ENCODE data around the gene GANC. TPM values are rescaled to one million over a fixed set of nuclear protein-coding genes. Genes with fewer than 3 reads are reported as not detected.

Gene GANC
- total RNA-seq, 1 experiment from 2014 or later: 31.1 TPM

DNA sequence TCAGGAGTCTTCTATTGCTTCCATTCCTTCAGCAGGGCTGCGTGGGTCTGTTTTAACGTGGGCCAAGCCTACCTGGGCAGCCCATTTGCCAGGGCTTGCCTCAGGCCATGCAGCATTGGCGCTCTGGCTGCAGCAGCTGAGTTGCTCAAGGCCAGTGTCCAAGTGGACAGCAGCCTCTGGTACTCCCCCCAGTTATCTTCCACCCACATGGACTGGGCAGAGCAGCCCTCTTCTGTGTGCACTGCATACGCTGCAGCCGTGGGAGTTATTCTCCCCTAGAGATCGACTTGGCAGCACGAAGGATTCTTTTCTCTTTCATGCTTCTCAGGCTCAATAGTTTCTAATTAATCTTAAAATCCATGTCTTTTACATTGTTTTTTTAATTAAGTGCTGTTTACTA, 79.4 kb downstream of the GANC start:
- Histone ChIP-seq H3K4me3 (ENCODE audit: low read length) (no peak overlapping the region), H3K9me3 (ENCODE audit: low read length) (no peaks in the 10 kb centered on the region), H3K9ac (ENCODE audit: low read length) (no peak overlapping the region), H3K27me3 (ENCODE audit: low read length) (no peaks in the 10 kb centered on the region), H3K4me2 (ENCODE audit: low read depth, low read length, poor library complexity, severe bottlenecking) (no peak overlapping the region), H3K27ac (ENCODE audit: low read length) (no peak overlapping the region), H2AFZ (ENCODE audit: low read length) (no peak overlapping the region), H4K20me1 (ENCODE audit: insufficient read depth, low read depth, low read length) (no peaks in the 10 kb centered on the region), H3K9me2 (replicated peaks; ENCODE audit: insufficient read depth, low read length) (no peaks in the 10 kb centered on the region), H3K4me1 (ENCODE audit: low read length) (no peaks in the 10 kb centered on the region), H3K36me3 (ENCODE audit: insufficient read depth, low read length) (peaks cover 12% of the 10 kb centered on the region; the same call in 1 of the 2 replicates), H3K79me2 (ENCODE audit: low read length) (no peaks in the 10 kb centered on the region)
- no peak for DNase-seq

DNA sequence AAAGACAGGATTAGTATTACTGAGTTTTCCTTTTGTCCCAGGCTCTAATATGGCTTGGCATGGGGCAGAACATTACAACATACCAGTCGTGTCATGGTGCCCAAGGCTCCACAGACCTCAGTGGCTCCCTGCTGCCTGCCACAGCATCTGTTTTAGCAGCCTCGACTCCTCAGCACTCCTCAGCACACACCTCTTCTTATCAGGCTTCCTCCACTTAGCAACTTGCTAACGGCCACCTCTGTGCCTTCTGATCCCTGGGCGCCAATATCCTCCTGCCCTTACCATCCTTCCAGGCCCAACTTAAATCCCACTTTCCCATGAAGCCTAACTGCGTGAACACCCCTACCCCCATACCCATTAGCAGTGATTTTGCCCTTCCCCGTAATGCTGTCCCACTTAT, 80.1 kb downstream of the GANC start:
- Histone ChIP-seq H3K79me2 (ENCODE audit: low read length) (no peaks in the 10 kb centered on the region), H3K27me3 (ENCODE audit: low read length) (no peaks in the 10 kb centered on the region), H3K36me3 (ENCODE audit: insufficient read depth, low read length) (peaks cover 12% of the 10 kb centered on the region; the same call in 1 of the 2 replicates), H3K9ac (ENCODE audit: low read length) (no peak overlapping the region), H3K4me3 (ENCODE audit: low read length) (no peak overlapping the region), H2AFZ (ENCODE audit: low read length) (no peak overlapping the region), H3K9me2 (replicated peaks; ENCODE audit: insufficient read depth, low read length) (no peaks in the 10 kb centered on the region), H3K9me3 (ENCODE audit: low read length) (no peaks in the 10 kb centered on the region), H3K4me1 (ENCODE audit: low read length) (no peaks in the 10 kb centered on the region), H3K4me2 (ENCODE audit: low read depth, low read length, poor library complexity, severe bottlenecking) (no peak overlapping the region), H3K27ac (ENCODE audit: low read length) (no peak overlapping the region), H4K20me1 (ENCODE audit: insufficient read depth, low read depth, low read length) (no peaks in the 10 kb centered on the region)
- no peak for DNase-seq

DNA sequence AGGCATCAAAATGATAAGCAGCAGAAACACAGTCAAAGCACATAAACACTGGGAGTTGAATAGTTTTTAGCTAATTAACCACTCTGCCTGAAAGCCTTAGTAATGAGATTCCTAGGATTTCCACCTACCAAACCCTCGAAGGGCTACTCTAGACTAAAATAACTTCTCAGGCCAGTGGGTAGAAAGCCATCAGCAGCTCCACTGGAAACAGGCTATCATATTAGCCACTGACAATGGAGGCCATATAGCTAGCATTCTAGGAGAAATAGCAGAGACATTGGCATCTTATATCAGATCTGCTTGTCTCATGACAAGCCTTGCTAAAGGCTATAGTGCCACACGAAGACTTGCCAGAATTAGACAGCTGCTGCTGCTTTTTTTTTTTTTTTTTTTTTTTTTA, 81.8 kb downstream of the GANC start:
- DNase-seq: no peak
- H2AFZ ChIP-seq (ENCODE audit: low read length): no peak overlapping the region
- H3K4me3 ChIP-seq (ENCODE audit: low read length): no peak overlapping the region

DNA sequence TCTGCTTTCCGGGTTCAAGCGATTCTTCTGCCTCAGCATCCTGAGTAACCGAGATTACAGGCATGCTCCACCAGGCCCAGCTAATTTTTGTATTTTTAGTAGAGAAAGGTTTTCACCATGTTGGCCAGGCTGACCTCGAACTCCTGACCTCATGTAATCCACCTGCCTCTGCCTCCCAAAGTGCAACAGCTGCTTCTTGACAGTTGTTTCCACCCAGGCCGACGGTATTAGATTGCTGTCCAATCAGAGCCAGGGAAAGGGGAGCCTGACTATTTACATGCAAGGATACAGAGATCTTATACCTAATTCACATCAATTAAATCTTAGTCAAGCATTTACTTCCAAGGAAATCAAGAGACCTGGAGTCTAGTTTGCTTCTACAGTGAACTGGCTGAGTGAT, 82.3 kb downstream of the GANC start:
- H3K79me2 ChIP-seq (ENCODE audit: low read length): no peaks in the 10 kb centered on the region
- H3K9ac ChIP-seq (ENCODE audit: low read length): no peak overlapping the region
- no peak overlapping the region for H3K4me2 ChIP-seq (ENCODE audit: low read depth, low read length, poor library complexity, severe bottlenecking)
- H3K9me2 ChIP-seq (replicated peaks; ENCODE audit: insufficient read depth, low read length): no peaks in the 10 kb centered on the region
- no peak overlapping the region for H3K27ac ChIP-seq (ENCODE audit: low read length)
- no peak overlapping the region for H2AFZ ChIP-seq (ENCODE audit: low read length)
- no peaks in the 10 kb centered on the region for H3K4me1 ChIP-seq (ENCODE audit: low read length)
- 0 out of 2 replicates have a peak, but pooled peaks cover 8% of the 10 kb centered on the region for H3K36me3 ChIP-seq (ENCODE audit: insufficient read depth, low read length)
- no peaks in the 10 kb centered on the region for H3K27me3 ChIP-seq (ENCODE audit: low read length)
- no peaks in the 10 kb centered on the region for H4K20me1 ChIP-seq (ENCODE audit: insufficient read depth, low read depth, low read length)
- no peak for DNase-seq
- H3K4me3 ChIP-seq (ENCODE audit: low read length): no peak overlapping the region
- H3K9me3 ChIP-seq (ENCODE audit: low read length): no peaks in the 10 kb centered on the region

More for the DNA sequence above, 81.8 kb downstream of the GANC start:
- H3K4me2 ChIP-seq (ENCODE audit: low read depth, low read length, poor library complexity, severe bottlenecking): no peak overlapping the region
- no peak overlapping the region for H3K27ac ChIP-seq (ENCODE audit: low read length)
- no peaks in the 10 kb centered on the region for H3K79me2 ChIP-seq (ENCODE audit: low read length)
- no peaks in the 10 kb centered on the region for H3K9me3 ChIP-seq (ENCODE audit: low read length)
- H3K4me1 ChIP-seq (ENCODE audit: low read length): no peaks in the 10 kb centered on the region
- H3K9ac ChIP-seq (ENCODE audit: low read length): no peak overlapping the region
- no peaks in the 10 kb centered on the region for H4K20me1 ChIP-seq (ENCODE audit: insufficient read depth, low read depth, low read length)
- 0 out of 2 replicates have a peak, but pooled peaks cover 8% of the 10 kb centered on the region for H3K36me3 ChIP-seq (ENCODE audit: insufficient read depth, low read length)
- no peaks in the 10 kb centered on the region for H3K9me2 ChIP-seq (replicated peaks; ENCODE audit: insufficient read depth, low read length)
- H3K27me3 ChIP-seq (ENCODE audit: low read length): no peaks in the 10 kb centered on the region

DNA sequence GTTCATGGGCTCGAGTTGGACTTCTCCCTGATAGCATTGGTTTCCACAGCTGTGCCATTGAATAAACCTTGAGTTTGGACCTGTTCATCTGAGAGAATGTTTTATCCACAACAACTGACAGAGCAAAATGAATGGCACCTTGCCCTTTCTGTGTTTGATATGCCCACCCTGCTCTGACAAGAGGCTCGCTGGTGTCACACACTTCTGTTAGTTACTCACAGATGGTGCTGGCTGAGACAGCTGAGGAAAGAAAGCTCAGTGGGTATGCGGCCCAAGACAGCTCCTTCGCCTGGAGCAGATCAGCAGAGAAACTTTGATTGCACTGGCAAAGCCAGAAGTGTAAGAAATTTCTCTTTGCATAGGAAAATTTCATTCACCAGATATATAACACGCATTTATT, 83.8 kb downstream of the GANC start:
- H4K20me1 ChIP-seq (ENCODE audit: insufficient read depth, low read depth, low read length): no peaks in the 10 kb centered on the region
- no peaks in the 10 kb centered on the region for H3K9me3 ChIP-seq (ENCODE audit: low read length)

DNA sequence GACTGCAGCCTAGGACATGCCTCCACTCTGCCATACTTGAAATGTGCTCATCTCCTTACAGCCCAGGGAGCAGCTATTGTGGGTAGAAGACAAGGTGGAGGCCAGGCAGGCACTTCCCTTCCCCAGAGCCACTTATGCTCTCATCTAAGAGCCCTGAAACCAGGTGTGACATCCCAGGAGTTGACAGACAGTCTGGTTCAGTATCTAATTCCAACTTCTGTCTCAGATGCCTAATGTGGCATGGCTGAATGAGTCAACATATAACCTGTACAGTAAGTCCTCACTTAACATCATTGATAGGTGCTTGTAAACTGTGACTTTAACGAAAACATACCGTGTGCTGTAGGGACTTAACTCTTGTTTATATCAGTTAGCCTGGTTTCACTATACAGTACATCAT, 85.1 kb downstream of the GANC start:
- no peaks in the 10 kb centered on the region for H3K4me1 ChIP-seq (ENCODE audit: low read length)
- H3K27me3 ChIP-seq (ENCODE audit: low read length): no peaks in the 10 kb centered on the region
- H3K4me3 ChIP-seq (ENCODE audit: low read length): no peak overlapping the region
- no peak overlapping the region for H2AFZ ChIP-seq (ENCODE audit: low read length)
- H4K20me1 ChIP-seq (ENCODE audit: insufficient read depth, low read depth, low read length): no peaks in the 10 kb centered on the region
- 0 out of 2 replicates have a peak, but pooled peaks cover 5% of the 10 kb centered on the region for H3K36me3 ChIP-seq (ENCODE audit: insufficient read depth, low read length)
- no peaks in the 10 kb centered on the region for H3K9me3 ChIP-seq (ENCODE audit: low read length)
- H3K27ac ChIP-seq (ENCODE audit: low read length): no peak overlapping the region
- H3K4me2 ChIP-seq (ENCODE audit: low read depth, low read length, poor library complexity, severe bottlenecking): no peak overlapping the region
- DNase-seq: no peak
- H3K9ac ChIP-seq (ENCODE audit: low read length): no peak overlapping the region
- no peaks in the 10 kb centered on the region for H3K9me2 ChIP-seq (replicated peaks; ENCODE audit: insufficient read depth, low read length)
- H3K79me2 ChIP-seq (ENCODE audit: low read length): no peaks in the 10 kb centered on the region

More for the DNA sequence above, 83.8 kb downstream of the GANC start:
- no peak overlapping the region for H3K4me2 ChIP-seq (ENCODE audit: low read depth, low read length, poor library complexity, severe bottlenecking)
- no peak overlapping the region for H3K4me3 ChIP-seq (ENCODE audit: low read length)
- H3K36me3 ChIP-seq (ENCODE audit: insufficient read depth, low read length): 0 out of 2 replicates have a peak, but pooled peaks cover 5% of the 10 kb centered on the region
- H3K27me3 ChIP-seq (ENCODE audit: low read length): no peaks in the 10 kb centered on the region
- DNase-seq: no peak
- H3K4me1 ChIP-seq (ENCODE audit: low read length): no peaks in the 10 kb centered on the region
- H3K79me2 ChIP-seq (ENCODE audit: low read length): no peaks in the 10 kb centered on the region
- H3K27ac ChIP-seq (ENCODE audit: low read length): no peak overlapping the region
- H2AFZ ChIP-seq (ENCODE audit: low read length): no peak overlapping the region
- no peak overlapping the region for H3K9ac ChIP-seq (ENCODE audit: low read length)
- H3K9me2 ChIP-seq (replicated peaks; ENCODE audit: insufficient read depth, low read length): no peaks in the 10 kb centered on the region

DNA sequence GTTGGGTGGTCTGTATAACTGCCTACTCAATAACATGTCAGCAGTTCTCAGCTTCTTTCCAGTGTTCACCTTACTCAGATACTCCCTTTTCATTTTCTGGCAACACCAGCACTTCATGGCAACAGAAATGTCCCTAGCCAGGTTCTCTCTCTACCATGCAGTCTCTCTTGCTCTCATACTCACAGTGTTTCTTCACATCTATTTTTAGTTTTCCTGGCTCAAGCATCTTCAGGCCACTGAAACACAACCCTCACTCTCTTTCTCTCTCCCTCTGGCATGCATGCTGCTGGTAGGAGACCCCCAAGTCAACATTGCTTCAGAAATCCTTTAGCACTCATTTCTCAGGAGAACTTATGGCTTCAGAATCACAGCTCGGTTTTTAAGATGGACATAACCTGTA, 86.2 kb downstream of the GANC start, which contains the start of gene CAPN3:
TSS of gene CAPN3 (plus strand) at position 253 of the 400 bp plus-strand sequence. CDS start 305 bp downstream, outside the sequence.
- no peak within 1 kb of the TSS for H3K4me3 ChIP-seq (ENCODE audit: low read length)
- H3K9me3 ChIP-seq (ENCODE audit: low read length): no peaks in the 10 kb centered on the region
- H3K36me3 ChIP-seq (ENCODE audit: insufficient read depth, low read length): 0 out of 2 replicates have a peak, but pooled peaks cover 3% of the 10 kb centered on the region
- no peaks in the 10 kb centered on the region for H3K27me3 ChIP-seq (ENCODE audit: low read length)
- H3K79me2 ChIP-seq (ENCODE audit: low read length): no peaks in the 10 kb centered on the region
- no peak within 1 kb of the TSS for H2AFZ ChIP-seq (ENCODE audit: low read length)
- DNase-seq: no peak
- no peak within 1 kb of the TSS for H3K27ac ChIP-seq (ENCODE audit: low read length)
- H3K4me1 ChIP-seq (ENCODE audit: low read length): no peaks in the 10 kb centered on the region
- H4K20me1 ChIP-seq (ENCODE audit: insufficient read depth, low read depth, low read length): no peaks in the 10 kb centered on the region
- H3K9ac ChIP-seq (ENCODE audit: low read length): no peak within 1 kb of the TSS
- H3K9me2 ChIP-seq (replicated peaks; ENCODE audit: insufficient read depth, low read length): no peaks in the 10 kb centered on the region
- no peak within 1 kb of the TSS for H3K4me2 ChIP-seq (ENCODE audit: low read depth, low read length, poor library complexity, severe bottlenecking)

DNA sequence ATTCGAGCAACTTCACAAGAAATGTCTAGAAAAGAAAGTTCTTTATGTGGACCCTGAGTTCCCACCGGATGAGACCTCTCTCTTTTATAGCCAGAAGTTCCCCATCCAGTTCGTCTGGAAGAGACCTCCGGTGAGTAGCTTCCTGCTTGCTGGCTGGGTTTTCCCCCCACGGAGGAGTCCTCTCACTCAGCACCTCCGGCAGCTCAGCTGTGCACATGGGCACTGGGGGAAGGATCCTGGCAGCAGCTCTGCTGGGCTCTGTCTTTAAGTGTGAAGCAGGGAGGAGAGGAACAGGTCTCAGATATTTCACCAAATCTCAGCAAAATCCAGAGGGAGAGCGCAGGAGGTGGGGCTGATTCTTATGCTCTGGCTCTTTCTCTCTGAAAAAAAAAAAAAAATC, 87.0 kb downstream of the GANC start:
- Histone ChIP-seq H3K27me3 (ENCODE audit: low read length) (no peaks in the 10 kb centered on the region), H4K20me1 (ENCODE audit: insufficient read depth, low read depth, low read length) (no peaks in the 10 kb centered on the region), H3K79me2 (ENCODE audit: low read length) (no peaks in the 10 kb centered on the region), H3K4me1 (ENCODE audit: low read length) (no peaks in the 10 kb centered on the region), H3K27ac (ENCODE audit: low read length) (no peak overlapping the region), H2AFZ (ENCODE audit: low read length) (no peak overlapping the region), H3K9ac (ENCODE audit: low read length) (no peak overlapping the region), H3K4me3 (ENCODE audit: low read length) (no peak overlapping the region), H3K9me2 (replicated peaks; ENCODE audit: insufficient read depth, low read length) (no peaks in the 10 kb centered on the region), H3K4me2 (ENCODE audit: low read depth, low read length, poor library complexity, severe bottlenecking) (no peak overlapping the region), H3K9me3 (ENCODE audit: low read length) (no peaks in the 10 kb centered on the region), H3K36me3 (ENCODE audit: insufficient read depth, low read length) (no peaks in the 10 kb centered on the region)
- DNase-seq: no peak
